ENCODE results near the gene RAB4A. TPM values are rescaled to one million over a fixed set of nuclear protein-coding genes. Genes with fewer than 3 reads are reported as not detected.

The RAB4A gene
- total and polyA plus RNA-seq, 2 of the 4 experiments (the other 2 are of a cell fraction) = 25.6 to 26.2 TPM

DNA sequence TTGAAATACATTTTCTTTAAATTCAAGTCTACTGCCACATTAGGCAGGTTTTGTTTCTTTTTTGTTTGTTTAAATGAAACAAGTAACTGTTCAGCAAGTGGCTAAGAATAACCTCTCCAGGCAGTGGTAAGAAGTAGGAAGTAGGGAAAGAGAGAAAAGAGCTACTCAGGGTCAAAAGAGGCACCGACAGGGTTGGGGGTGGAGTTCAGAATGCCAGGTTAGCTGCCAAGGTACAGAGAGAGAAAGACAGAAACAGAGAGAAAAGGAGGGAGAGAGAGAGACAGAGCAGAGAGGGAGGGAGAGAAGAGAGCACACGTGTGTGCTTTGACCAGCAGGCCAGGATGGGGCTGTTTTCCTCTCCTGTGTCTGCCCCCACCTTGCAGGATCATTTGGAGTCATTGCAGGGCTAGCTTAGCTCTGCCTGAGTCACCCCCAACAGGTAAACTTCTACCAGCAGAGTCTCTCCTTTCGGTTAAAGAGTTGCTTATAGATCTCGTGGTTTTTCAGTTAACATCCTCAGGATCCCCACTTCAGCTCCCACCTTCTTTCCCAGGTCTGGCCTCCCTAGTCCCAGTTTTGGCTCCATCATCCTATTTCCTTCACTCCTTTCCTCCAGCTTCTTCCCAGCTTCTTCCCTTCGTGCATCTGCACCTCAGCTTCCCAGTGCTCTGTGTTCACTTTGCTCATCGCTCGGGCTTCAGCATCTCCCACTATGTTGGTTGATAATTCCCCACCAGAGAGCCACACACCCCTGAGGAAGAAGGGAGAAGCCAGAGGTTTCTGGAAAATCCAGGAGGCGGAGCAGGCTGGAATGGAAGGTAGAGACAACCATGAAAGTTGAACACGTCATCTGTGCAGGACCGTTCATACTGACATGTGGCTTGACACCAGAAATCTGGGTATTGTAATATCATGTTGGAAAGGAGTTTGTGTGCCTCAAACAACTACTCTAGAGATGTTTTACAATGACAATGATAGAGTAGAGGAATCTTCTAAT, 21.8 kb upstream of the RAB4A start (continued):
- TF ChIP-seq RCOR1 (IDR thresholded peaks at IDR 0.05; ENCODE audit: insufficient replicate concordance, low read length) (no peak), MAZ (IDR thresholded peaks at IDR 0.05; ENCODE audit: borderline replicate concordance, low read depth, low read length) (no peak)

Measured in IMR-90 (cell line).